Fibroblast of lung (primary cell): Measurements from ENCODE around the gene MAP1A. TPM values are rescaled to one million over a fixed set of nuclear protein-coding genes. Genes with fewer than 3 reads are reported as not detected.

Experiments used
- DNase-seq, 2 donors: peaks; one replicate each; pipeline versions ENCODE4 v3.0.0 to v3.0.0-alpha.2; 2010; ENCODE audit warnings: low read depth in 2 of 2
- H2AFZ ChIP-seq: 2 replicates; pipeline ENCODE4 v1.5.1; 2012; ENCODE audit warnings: low read length, control low read depth, inconsistent platforms
- H3K27ac ChIP-seq: 2 replicates; pipeline ENCODE4 v1.5.1; 2011; ENCODE audit warnings: low read length, control low read depth; ENCODE audit not compliant: insufficient read depth
- H3K27me3 ChIP-seq: 2 replicates; pipeline ENCODE4 v1.5.1; 2011; ENCODE audit warnings: mild to moderate bottlenecking, low read length; ENCODE audit not compliant: control insufficient read depth, insufficient read depth
- H3K36me3 ChIP-seq: 2 replicates; pipeline ENCODE4 v1.5.1; 2011; ENCODE audit warnings: low read length; ENCODE audit not compliant: control insufficient read depth, insufficient read depth
- H3K4me1 ChIP-seq: 2 replicates; pipeline ENCODE4 v1.5.1; 2011; ENCODE audit warnings: low read length; ENCODE audit not compliant: control insufficient read depth, insufficient read depth; ENCODE audit errors: extremely low read depth
- H3K4me2 ChIP-seq: 2 replicates; pipeline ENCODE4 v1.5.1; 2011; ENCODE audit warnings: low read length, control low read depth; ENCODE audit not compliant: insufficient read depth; ENCODE audit errors: extremely low read depth
- H3K4me3 ChIP-seq, 4 experiments: fragments of 200-600 bp in 1 of 4; sonication (generic) in 1 of 4; replicated peaks in 1 of 4; 2 replicates each; pipeline ENCODE4 v1.5.1; 2011 to 2016; ENCODE audit warnings: low read length in 4 of 4, low read depth in 3 of 4, mild to moderate bottlenecking in 3 of 4, control low read depth in 2 of 4, inconsistent platforms in 1 of 4, mixed read lengths in 1 of 4; ENCODE audit not compliant: insufficient read depth in 1 of 4; ENCODE audit errors: control extremely low read depth in 1 of 4
- H3K79me2 ChIP-seq: 2 replicates; pipeline ENCODE4 v1.5.1; 2012; ENCODE audit warnings: mild to moderate bottlenecking, low read length, inconsistent platforms; ENCODE audit not compliant: control insufficient read depth, insufficient read depth
- H3K9ac ChIP-seq: 2 replicates; pipeline ENCODE4 v1.5.1; 2011; ENCODE audit warnings: mild to moderate bottlenecking, low read length, control low read depth; ENCODE audit not compliant: insufficient read depth
- H3K9me3 ChIP-seq: 2 replicates; pipeline ENCODE4 v1.5.1; 2012; ENCODE audit warnings: low read depth, low read length; ENCODE audit not compliant: control insufficient read depth, insufficient read depth
- H4K20me1 ChIP-seq: 2 replicates; pipeline ENCODE4 v1.5.1; 2011; ENCODE audit warnings: low read length; ENCODE audit not compliant: control insufficient read depth, insufficient read depth; ENCODE audit errors: extremely low read depth
- CTCF ChIP-seq, 2 donors: IDR thresholded peaks in 1 of 2; conservative IDR thresholded peaks in 1 of 2; 1 replicate in 1 of 2; 2 replicates in 1 of 2; pipeline ENCODE4 v1.5.1; 2011 to 2012; ENCODE audit warnings: low read length in 2 of 2, control low read depth in 1 of 2, inconsistent platforms in 1 of 2, low read depth in 1 of 2, mild to moderate bottlenecking in 1 of 2
- EZH2 ChIP-seq: IDR thresholded peaks from 2 replicates; pipeline ENCODE4 v1.5.1; 2012; ENCODE audit warnings: low read length, control low read depth, mild to moderate bottlenecking; ENCODE audit errors: missing control alignments
- polyA plus RNA-seq, 2 donors: library from polyadenylated mRNA; depleted of rRNA in 1 of 2; stranded (reverse) in 1 of 2; unstranded in 1 of 2; fragments of >200 nt; gene quantifications; 2 replicates each; pipeline ENCODE4 v1.2.1, GENCODE V29; 2011 to 2012; ENCODE audit warnings: missing spikeins in 1 of 2
- total RNA-seq: library from RNA; depleted of rRNA; stranded (reverse); fragments of >200 nt; gene quantifications from 2 replicates; pipeline ENCODE4 v1.2.1, GENCODE V29; 2014

The MAP1A gene
- total and polyA plus RNA-seq, 2 donors (not counting 1 experiment from before 2014, with no cell fraction given): 51.2 to 201 TPM

GRCh38 chr15:43473885-43474284 is 43.5 kb upstream of the MAP1A start:
- TF ChIP-seq CTCF (conservative IDR thresholded peaks at IDR 0.05 in 1 of 2, IDR thresholded peaks at IDR 0.05 in 1 of 2; ENCODE audit: low read depth in 1 of 2, low read length in 2 of 2) (no peak), EZH2 (no peak)
- H4K20me1 ChIP-seq: no peaks in the 10 kb centered on the region
- no peaks in the 10 kb centered on the region for H3K27me3 ChIP-seq
- no peak overlapping the region for H2AFZ ChIP-seq
- no peaks in the 10 kb centered on the region for H3K9me3 ChIP-seq
- no peak overlapping the region for H3K27ac ChIP-seq
- DNase-seq: no peak
- no peak overlapping the region for H3K9ac ChIP-seq
- no peak overlapping the region for H3K4me2 ChIP-seq
- H3K4me3 ChIP-seq: no peak overlapping the region
- no peaks in the 10 kb centered on the region for H3K79me2 ChIP-seq
- no peaks in the 10 kb centered on the region for H3K4me1 ChIP-seq
- peaks cover 7% of the 10 kb centered on the region for H3K36me3 ChIP-seq

GRCh38 chr15:43483297-43484128 is 33.9 kb upstream of the MAP1A start:
- no peak overlapping the region for H3K9ac ChIP-seq
- H3K4me2 ChIP-seq: no peak overlapping the region
- no peak overlapping the region for H3K4me3 ChIP-seq
- no peak overlapping the region for H2AFZ ChIP-seq
- H3K27ac ChIP-seq: no peak overlapping the region
- H3K9me3 ChIP-seq: no peaks in the 10 kb centered on the region
- TF ChIP-seq CTCF (conservative IDR thresholded peaks at IDR 0.05 in 1 of 2, IDR thresholded peaks at IDR 0.05 in 1 of 2; ENCODE audit: low read depth in 1 of 2, low read length in 2 of 2): peak; percentile 23 to 29
- TF ChIP-seq EZH2: no peak
- DNase-seq: peak in 1 of 2 donors; percentile 57
- H3K36me3 ChIP-seq: peaks cover 12% of the 10 kb centered on the region
- no peaks in the 10 kb centered on the region for H3K79me2 ChIP-seq
- H3K4me1 ChIP-seq: no peaks in the 10 kb centered on the region
- no peaks in the 10 kb centered on the region for H3K27me3 ChIP-seq
- no peaks in the 10 kb centered on the region for H4K20me1 ChIP-seq

GRCh38 chr15:43484455-43484854 is 33.0 kb upstream of the MAP1A start:
- no peak for DNase-seq
- Histone ChIP-seq H3K79me2 (no peaks in the 10 kb centered on the region), H3K36me3 (peaks cover 10% of the 10 kb centered on the region)

More at GRCh38 chr15:43484455-43484854, 33.0 kb upstream of the MAP1A start:
- Histone ChIP-seq H3K27me3 (no peaks in the 10 kb centered on the region), H4K20me1 (no peaks in the 10 kb centered on the region), H2AFZ (no peak overlapping the region), H3K27ac (no peak overlapping the region), H3K4me2 (no peak overlapping the region), H3K9me3 (no peaks in the 10 kb centered on the region), H3K9ac (no peak overlapping the region), H3K4me3 (no peak overlapping the region), H3K4me1 (no peaks in the 10 kb centered on the region)
- TF ChIP-seq EZH2 (no peak), CTCF (conservative IDR thresholded peaks at IDR 0.05 in 1 of 2, IDR thresholded peaks at IDR 0.05 in 1 of 2; ENCODE audit: low read depth in 1 of 2, low read length in 2 of 2) (no peak)
